NAMALWA (cell line): ENCODE data around the gene ZNF605.
"Not testable (repeated sequence)": the region's sequence is repeated elsewhere in the genome, so short reads cannot be mapped to it uniquely, and the experiment has no call there.

Experiments
- DNase-seq: peaks from one replicate; pipeline ENCODE4 v3.0.0-alpha.2; 2015; ENCODE audit warnings: low spot score

The ZNF605 gene

DNA sequence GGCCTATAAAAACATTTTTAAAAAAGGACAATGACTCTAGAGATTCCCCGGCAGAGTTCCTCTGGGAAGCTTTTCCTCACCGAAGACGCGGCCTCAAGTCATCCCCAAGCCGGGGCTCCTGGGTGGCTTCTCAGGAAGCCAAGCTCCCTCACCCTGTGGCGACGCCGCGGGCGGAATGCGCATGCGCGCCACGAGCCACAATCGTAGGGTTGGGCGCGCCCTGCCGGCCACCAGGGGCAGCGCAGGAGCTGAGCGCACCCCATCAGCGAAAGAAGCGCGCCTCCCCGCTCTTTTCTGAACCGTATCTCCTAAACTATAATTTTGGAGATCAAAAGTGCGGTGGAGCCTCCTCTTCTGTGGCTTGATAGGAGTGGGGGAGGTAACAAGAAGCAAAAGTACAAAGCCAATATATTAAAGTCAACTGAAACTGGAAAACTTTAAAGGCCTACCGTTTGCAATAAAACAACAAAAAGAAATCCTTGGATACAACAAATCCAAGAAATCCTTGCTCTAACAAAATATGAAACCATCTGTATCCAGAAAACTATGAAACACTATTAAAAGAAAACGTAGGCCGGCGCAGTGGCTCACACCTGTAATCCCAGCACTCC, 51.3 kb downstream of the ZNF605 start:
- DNase-seq = peak; percentile 55

DNA sequence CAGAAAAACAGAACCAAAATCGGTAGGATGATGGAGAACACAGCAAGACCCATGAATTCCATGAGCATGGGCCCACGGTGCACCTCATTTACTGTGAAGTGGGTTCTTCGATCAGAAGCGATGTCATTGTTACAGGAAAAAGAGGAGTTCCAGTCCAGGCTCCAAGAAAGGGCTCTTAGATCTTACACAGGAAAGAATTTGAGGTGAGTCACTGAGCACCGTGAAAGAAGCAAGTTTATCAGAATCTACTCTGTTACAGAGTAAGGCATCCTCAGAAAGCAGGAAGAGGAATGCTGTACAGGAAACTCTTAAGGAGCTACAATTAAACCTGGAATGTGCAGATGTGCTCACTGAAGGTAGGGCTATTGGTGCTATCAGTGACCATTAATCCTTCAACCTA, 57.1 kb downstream of the ZNF605 start:
- no peak for DNase-seq

DNA sequence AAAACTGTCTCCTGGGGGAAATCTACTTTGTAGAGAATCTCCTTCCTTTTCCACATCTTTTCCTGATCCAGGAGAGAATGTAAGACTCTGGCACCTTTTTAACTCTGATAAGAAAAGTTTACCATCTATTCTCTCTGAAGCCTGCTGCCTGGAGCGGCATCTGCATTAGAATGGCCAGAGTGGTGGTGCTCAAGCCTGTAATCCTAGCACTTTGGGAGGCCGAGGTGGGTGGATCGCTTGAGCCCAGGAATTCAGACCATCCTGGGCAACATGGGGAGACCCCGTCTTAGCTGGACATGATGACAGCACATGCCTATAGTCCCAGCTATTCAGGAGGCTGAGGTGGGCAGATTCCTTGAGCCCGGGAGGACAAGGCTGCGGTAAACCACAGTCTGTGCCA, 67.3 kb downstream of the ZNF605 start:
- DNase-seq = no peak

DNA sequence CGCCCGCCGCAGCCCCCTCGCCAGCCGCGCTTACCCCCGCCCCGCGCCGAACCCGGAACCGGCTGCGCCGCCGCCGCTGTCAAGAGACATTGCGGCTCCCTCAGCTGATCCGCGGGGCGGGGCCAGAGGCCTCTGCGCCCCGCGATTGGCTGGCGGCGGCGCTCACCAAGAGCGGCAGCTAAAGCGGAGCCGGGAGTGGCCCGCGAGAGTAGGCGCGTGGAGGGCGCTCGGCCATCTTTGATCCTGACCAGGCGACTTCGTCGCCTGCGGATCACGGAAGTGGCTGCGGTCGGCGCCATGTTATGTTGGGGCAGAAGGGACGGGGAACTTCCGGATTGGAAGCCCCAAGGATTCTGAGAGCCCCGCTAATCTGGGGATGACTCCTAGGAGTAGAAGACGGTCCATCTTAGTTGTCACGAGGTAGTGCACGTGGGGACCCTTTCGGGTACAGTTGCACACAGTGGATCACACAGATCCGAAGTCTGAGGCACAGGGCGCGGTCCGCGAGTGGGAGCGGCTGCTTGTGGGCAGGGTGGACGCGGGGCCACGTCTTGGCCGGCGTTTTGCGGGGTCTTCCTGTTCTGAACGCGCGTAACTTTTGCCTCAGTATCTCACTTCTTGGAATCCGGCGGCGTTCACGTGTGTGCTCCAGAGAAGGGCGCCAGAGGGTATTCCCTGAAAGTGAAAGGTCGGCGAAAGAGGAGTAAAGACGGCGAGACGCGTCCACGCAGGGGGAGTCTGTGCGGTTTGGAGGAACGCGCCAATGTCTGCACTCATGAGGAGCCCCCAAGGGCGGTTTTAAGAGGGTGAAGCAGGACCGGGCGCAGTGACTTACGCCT, 68.4 kb downstream of the ZNF605 start, which contains the start of gene CHFR:
Gene CHFR (minus strand): TSS at position 93 of the 839 bp plus-strand sequence. CDS start 277 bp downstream, outside the sequence.
- peak; percentile 97 for DNase-seq

DNA sequence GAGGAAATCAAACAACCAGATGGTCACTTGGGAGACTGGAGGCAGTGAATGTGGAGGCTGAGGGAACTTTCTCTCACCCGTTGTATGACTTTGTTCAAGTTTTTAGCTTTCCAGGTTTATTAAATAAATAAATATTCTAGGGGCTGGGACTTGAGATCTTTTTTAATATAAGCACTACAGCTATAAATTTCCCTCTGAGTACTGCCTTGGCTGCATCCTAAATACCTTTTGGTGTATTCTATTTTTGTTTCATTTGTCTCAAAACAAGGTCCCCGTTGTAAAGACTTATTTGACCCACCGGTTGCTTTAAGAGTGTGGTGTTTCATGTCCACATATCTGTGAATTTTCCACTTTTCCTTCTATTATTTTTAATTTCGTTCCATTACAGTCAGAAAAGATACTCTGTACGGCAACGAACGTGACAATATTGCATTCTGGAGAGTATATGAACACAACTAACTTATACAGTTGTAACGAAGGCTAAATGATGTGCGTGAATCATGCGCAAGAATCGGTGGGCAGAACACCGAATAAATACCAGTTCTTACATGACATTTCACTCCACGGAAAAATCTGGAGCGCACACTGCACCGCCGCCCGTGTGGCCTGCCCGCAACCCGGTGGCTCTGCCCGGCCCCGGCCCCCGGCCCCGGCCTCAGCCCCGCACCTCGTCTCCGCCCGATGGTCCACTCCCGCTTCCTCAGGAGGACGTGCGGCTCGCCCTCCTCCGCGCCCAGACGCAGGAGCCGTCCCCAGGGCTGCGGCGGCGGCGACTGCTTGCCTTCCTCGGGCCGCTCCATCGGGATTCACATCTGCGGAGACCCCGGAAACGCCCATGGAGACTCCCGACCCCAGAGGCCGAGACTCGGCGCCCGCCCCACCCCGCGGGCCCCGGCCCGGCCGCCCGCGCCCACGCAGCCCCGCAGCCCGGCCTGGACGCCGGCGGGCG, 69.3 kb downstream of the ZNF605 start:
- peak; percentile 19 for DNase-seq

DNA sequence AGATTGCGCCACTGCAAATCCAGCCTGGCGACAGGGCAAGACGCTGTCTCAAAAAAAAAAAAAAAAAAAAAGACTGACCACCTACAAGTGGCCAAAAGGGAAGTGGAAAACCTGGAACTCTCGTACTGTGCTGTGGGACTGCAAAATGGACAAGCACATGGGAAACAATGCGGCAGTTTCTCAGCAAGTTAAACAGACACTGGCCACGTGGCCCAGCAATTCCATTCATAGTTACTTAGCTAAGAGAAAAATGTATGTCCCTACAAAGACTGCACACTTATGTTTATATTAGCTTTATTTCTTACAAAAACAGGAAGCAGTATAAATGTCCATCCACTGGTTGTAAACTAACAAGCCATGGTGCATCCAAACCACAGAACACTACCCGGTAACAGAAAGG, 74.3 kb downstream of the ZNF605 start:
- no peak for DNase-seq

DNA sequence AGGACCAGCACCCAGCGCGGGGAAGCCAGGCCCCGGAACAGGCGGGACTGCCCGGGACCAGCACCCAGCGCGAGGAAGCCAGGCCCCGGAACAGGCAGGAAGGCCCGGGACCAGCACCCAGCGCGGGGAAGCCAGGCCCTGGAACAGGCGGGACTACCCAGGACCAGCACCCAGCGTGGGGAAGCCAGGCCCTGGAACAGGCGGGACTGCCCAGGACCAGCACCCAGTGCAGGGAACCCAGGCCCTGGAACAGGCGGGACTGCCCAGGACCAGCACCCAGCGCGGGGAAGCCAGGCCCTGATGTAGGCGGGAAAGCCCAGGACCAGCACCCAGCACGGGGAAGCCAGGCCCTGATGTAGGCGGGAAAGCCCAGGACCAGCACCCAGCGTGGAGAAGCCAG, 81.5 kb downstream of the ZNF605 start:
- DNase-seq = not testable (repeated sequence)

DNA sequence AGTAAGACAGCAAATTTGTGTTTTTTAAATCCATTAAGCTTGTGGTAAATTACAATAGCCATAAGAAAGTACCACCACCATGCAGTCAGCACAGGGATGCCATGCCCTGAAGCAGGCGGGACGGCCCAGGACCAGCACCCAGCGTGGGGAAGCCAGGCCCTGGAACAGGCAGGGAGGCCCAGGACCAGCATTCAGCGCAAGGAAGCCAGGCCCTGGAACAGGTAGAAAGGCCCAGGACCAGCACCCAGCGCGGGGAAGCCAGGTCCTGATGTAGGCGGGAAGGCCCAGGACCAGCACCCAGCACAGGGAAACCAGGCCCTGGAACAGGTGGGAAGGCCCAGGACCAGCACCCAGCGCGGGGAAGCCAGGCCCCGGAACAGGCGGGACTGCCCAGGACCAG, 81.9 kb downstream of the ZNF605 start:
- DNase-seq = no peak

DNA sequence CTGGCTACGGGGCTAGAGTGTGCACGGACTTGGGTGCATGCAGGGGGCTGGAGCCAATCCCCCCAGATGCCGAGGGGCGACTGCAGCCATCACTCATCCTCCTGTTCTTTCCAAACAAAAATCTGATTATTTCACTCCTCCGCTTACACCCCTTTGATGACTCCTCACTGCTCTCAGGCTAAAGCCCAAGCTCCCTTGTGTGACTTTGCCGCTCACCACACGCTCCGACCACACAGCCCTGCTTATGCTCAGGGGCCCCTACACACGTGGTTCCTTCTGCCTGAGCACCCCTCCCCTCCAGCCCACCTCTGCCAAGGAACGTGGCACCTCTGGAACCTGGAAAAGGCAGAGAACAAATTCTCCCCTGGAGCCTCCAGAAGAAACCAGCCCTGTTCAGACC, 82.4 kb downstream of the ZNF605 start:
- no peak for DNase-seq

DNA sequence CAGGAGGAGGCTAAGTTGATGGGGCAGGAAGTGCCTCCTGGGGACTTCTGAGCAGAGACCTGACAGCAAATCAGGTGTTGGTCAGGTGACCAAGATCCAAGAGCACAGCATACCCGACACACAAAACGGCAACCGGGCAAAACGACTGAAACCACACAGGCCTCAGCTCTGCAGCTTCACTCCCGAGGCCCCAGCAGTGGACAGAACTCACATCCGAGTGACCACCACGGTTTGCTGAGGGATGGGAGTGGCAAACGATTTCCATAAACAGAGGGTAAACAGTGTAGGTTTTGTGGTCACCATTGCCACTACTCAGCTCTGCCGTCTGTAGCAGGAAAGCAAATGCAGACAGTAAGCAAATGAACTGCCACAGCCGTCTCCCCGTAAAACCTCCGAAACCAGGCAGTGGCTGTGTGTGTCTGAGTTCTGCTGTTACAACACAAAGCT, 83.1 kb downstream of the ZNF605 start:
- DNase-seq = no peak

DNA sequence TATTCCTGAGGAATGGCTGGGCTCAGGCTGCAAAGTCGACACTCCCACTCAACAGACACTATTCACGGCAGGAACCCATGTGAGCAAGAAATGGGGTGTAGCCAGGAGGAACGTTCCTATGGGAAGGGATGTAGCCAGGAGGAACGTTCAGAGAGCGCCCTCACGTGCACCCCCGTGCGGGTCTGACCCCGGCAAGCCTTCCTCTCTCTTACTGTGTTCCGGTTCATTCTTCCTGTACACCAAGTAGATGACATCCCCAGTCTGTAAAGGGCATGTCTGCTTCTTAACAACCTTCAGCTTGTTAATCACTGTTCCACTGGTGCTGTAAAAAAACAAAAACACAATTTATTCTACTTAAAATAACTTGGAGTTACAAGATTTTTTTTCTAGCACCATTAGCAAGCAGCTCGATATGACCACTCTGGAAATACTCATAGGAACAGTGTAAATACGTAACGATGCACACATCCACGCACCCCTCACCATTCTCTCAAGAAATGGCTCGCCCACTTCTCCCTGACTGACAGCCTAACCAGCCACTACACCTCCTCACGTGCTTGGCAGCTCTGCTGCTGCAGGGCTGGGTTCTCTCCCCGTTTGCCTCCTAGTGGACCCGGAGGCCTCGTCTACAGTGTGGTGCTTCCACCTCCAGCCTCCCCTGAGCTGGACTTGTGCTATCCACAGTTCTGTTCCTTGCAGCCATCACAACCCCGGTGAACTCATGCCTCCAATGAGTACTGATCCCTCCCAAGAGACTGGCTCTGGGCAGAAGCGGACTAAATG, 83.8 kb downstream of the ZNF605 start:
- no peak for DNase-seq

DNA sequence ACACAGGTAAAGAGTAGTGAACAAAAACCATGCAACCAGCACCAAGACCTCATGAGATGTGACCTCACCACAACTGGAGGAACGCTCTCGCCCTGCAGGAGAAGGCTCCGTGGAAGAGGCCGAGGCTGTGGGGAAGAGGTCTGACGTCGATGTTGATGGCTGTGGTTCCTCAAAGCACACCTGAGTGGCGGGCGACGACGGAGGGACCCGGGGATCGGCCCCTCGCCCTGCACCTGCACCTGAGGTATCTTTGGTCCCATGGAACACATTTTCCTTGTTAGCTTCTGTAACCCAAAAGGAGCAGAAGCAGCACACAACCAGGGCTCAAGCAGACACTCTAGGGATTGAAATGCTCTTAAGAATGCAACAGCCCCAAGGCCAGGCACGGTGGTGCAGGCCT, 86.6 kb downstream of the ZNF605 start:
- no peak for DNase-seq
